GM19351 (cell line): ENCODE results near the gene EFCAB12.
"Not testable (repeated sequence)": the region's sequence is repeated elsewhere in the genome, so short reads cannot be mapped to it uniquely, and the experiment has no call there.

ENCODE experiments used
- ATAC-seq: cut with Tn5 transposase; IDR thresholded peaks from one replicate; pipeline ENCODE4 v1.9.1; 2021; ENCODE audit warnings: mild to moderate bottlenecking, moderate library complexity; ENCODE audit not compliant: unreplicated experiment

Gene EFCAB12

DNA sequence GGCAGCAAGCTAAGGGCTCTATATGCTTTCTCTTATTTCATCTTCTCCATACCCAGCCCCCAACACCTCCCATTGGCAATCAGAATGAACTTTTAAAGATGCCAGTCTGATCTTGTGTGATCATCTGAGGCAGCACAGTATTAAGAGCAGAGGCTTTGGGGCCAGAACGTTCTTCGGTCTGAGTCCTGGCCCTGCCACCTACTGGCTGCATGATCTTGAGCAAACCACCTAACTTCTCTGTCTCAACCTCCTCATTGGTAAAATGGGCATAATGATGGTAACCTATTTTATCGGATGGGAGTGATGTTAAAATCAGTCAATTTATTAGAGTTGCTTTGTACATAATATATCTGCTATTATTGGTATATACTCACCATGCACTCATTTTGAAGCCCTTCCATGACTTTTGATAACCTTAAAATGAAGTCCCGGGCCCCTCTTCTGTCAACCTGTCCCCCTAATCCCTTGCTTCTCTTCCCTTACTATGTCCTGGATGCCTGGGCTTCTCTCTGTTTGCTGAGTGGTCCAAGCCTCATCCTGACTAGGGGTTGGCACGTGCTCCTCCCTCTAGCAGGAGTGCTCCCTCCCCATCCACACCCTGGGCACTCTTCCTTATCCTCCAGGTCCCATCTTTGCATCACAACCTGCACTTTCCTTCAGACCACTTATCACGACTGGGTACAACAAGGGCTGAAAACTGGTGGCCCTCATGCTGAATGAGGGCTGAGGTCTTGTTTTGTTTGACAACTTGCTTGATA is 6.3 kb downstream of the EFCAB12 start:
- ATAC-seq = no peak

DNA sequence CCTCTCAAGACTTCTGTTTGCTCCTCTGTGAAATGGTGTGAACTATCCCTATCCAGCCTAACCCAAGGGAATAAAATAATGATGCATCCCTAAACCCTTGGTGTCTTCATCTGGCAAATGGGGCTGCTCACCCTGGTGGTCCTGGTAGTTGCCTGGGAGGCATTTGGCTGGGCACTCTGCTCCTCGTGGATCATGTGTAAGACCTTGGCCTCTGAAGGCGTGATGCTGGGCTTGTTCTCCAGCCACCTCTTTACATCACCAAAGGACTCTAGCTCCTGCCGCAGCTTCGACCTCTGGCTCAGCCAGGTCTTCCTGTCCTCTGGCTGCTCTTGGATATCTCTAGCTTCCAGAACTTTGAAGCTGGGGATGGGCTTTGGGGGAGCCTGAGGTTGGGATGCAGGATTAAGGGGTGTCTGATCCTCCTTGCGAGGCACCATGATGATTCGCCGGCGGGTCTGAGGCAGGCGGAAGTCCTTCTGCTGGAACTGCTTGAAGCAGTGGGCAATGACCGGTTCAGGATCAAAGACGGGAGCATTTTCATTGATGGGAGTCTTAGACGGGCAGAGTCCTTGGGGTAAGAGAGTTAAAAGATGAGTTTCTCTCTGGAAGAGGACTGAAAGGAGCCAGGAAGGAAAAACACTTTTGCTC is 7.1 kb downstream of the EFCAB12 start:
- ATAC-seq = no peak

DNA sequence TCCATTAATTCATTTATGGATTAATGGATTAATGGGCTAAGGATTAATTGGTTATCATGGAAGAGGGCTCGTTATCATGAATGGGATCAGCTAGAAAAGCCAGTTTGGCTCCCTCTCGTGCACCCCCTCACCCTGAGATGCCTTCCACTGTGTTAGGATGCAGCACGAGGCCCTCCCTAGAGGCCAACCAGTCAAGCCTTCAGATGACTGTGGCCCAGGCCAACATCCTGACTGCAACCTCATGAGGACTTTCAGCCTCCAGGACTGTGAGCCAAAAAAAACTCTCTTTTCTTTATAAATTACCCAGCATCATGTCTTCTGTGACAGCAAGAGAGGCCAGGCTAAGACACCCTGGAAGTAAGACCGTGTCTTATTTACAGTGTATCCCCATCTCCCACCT is 9.0 kb downstream of the EFCAB12 start:
- ATAC-seq = no peak

DNA sequence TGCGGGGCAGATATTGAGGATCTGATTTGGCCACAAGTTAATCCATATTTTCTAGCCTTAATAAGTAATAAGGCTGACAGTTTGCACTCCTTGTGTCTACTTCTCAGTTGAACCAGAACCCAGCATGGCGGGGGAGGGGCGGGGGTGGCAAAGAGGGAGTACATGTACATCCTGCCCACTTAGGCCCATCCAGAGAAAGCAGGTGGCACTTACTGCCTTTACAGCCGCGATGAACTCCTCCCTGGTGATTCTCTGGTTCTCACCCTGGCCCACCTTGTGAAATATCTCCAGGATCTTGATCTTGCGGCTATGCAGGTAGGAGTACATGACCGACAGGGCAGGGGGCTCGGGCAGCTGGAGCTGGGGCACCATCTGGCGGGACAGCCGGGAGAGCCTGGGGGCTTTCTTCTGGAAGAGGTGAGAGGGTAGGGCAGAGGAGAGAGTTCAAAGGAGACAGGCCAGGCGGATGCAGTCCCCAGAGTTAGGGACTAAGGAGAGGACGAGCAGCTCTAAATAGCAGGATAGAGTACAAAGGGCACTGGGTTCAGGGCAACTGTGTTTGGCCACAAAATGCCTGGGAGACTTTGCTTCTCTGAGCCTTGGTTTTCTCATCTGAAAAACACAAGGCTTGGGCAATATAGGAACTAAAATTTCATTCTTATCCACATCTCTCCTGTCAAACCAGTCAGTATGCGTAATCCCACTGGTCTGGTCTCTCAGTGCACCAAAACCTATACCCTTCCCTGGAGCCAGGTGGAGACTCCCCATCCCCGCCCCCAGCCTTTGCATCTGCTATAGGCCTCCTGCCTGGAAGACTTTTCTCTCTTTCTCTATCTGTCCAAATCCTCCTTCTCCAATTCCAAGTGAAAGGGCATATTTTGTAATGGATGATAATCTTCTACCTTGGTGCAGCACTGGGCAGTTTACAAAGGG is 10.1 kb downstream of the EFCAB12 start:
- no peak for ATAC-seq

DNA sequence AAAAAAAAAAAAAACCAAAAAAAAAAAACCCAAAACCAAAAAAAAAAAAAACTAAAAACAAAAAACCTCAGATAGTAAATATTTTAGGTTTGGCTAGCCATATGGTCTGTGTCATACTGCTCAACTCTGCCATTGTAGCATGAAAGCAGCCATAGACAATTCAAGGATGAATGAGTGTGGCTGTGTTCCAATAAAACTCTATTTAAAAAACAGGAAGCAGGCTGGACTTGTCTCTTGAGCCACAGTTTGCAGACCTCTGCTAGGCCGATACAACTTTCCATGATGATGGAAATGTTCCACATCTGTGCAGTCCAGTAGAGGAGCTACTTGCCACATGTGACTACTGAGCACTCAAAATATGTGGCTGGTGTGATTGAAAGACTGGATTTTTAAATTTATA is 11.1 kb downstream of the EFCAB12 start:
- ATAC-seq = no peak

DNA sequence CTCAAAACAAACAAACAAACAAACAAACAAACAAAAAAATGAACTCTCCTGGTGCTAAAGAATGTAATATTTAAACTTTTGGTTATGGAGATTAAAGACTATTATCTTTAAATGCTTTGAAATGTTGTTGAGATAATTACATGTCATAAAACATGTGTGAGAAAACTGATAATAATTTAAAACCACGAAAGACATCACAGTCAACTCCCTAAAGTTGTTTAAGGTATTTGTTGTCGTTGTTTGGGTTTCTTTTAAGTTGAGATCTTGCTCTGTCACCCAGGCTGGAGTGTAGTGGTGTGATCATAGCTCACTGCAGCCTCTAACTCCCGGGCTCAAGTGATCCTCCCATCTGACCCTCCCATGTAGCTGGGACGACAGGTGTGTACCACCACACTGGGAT is 12.0 kb downstream of the EFCAB12 start:
- ATAC-seq = no peak

DNA sequence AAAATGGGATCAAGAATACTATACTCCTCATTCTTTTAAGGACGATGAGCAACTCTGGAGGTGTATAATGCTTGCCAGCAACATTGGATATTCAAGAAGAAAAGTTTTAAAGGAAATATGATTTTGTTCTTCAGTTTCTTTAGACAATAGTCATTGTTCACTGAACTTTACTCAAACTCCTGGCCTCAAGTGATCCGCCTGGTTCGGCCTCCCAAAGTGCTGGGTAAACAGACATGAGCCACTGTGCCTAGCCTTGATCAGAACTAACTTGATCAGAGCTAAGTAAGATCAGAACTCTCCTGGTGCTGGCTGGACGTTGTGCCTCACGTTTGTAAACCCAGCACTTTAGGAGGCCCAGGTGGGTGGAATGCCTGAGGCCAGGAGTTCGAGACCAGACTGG is 12.6 kb downstream of the EFCAB12 start:
- ATAC-seq = no peak

DNA sequence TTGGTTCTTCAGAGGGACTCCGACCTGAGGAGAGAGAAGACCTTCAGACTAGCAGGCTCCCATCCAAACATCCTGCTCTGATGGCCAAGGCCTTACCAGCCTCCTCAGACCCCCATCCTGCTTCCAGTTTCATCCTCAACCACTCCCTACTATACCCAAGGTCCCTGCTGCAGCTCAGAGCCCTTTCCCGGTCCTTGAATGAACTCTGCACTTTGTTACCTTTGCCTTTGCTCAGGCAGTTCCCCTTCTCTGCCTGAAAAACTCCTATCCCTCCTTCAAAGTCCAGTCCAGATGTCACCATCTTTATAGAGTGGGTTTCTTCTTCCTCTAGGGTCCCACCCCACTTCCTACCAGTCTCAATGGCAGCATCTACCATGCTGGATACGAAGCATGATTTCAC is 13.1 kb downstream of the EFCAB12 start:
- no peak for ATAC-seq

DNA sequence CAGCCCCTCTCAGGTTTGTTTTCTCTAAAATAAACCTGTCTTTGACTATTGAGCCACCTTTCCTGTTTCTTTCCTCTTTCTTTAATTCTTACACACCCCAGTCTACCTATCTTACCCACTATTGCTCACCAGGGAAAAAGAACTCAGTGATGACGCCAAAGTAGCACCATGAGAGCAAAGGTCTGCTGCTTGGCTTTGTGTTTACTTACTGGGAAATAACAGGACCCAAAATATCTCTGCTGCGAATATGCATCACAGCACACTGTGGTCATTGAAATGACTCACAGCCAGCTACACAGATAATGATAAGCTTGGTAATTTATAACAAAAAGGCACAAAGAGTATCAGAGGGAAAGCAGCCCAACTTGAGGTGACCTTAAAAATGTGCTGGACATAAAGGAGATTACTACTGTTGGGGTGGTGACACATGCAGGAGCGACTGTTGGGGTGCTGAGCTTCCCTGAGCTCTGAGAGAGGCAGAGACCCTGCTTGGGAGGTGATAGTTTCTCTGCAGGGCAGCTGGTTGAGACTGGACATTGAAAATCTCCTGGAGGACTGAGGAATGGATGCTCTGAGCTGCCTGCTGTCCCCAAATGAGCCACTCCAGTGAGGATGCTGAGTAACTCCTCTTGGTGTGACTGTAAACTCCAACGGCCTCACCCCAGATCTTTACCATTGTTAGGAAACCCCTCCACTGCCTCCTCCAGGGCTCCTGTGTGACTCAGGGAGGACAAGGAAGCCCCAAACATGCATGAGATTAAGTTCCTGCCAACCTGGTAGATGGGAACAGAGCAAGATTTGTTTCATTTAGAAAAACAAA is 14.5 kb downstream of the EFCAB12 start:
- peak; percentile 84 for ATAC-seq

DNA sequence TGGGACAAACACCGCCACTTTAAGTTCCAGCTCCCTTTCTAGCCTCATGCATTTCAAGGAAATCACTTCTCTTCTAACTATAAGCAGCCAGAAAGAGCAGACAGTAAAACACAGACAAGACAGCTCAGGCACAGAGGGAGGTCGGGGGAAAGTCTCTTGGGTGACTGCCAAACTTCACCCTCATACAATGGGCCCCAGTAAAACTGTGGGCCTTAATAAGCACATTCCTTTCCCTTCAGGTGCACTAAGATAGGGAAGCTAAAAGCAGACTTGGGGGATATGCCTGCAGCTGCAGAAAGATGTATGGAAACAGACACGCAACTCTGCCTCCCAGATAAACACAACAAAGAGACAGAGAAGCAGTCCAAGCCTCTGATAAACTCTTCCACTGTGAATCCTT is 15.2 kb downstream of the EFCAB12 start:
- ATAC-seq = not testable (repeated sequence)

DNA sequence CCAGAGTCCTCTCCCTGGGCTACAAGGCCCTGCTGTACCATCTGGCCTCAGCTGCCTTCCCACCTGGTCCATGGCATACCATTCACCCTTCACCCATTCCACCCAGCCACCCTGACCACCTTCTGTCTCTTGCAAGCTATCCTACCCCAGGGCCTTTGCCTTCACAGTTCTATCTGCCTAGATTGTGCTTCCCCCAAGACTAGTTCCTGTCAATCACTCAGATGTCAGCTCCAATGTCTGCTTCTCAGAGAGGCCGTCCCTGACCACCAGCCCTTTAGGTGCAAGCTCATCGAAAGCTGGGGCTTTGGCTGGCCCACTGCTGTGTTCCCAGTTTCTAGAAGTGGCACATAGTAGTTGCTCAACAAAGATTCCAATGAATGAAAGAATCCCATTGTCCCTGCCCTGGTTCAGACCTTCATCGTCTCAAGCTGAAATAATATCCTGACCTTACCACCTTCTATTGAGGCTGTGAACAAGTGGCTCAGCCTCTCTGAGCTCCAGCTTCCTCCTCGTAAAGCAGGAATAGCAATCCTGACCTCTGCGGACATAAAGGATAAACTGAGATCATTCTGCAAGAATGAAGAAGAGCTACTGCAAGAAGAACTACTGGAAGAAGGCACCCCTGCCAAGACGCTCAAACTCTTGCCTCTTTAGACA is 15.8 kb downstream of the EFCAB12 start:
- ATAC-seq = no peak

DNA sequence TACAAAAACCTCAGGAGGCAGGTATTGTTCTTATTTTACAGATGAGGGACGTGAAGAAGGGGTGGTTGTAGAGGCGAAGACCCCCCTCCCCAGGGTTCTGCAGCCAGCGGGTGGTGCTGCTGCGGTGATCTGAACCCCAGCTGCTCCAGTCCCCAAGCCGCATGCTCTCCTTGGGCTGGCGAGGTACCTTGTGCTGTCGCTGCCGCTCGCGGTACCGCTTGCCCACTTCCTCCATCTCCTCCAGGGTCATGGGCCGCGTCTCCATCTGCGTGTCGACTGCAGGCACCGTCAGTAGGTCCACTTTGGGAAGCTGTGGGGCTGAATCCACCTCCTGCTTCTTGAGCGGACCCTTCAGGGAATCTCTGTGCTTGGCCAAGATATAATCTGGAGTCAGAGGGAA is 17.5 kb downstream of the EFCAB12 start:
- ATAC-seq = no peak

DNA sequence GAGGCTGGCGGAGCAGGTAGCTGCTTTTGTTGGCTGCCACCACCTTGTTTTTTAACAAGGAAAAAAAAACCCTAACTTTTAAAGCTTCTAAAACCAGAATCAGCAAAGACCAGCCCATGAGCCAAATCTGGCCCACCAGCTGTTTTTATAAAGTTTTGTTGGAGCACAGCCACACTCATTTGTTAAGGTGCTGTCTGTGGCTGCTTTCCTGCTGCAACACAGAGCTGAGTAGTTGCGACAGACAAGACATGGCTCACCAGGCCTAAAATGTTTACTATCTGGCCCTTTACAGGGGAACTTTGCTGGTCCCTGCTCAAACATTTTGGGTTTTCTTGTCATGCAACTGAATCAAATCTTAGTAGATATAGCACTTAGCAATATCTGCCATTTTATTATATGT is 18.9 kb downstream of the EFCAB12 start:
- no peak for ATAC-seq

DNA sequence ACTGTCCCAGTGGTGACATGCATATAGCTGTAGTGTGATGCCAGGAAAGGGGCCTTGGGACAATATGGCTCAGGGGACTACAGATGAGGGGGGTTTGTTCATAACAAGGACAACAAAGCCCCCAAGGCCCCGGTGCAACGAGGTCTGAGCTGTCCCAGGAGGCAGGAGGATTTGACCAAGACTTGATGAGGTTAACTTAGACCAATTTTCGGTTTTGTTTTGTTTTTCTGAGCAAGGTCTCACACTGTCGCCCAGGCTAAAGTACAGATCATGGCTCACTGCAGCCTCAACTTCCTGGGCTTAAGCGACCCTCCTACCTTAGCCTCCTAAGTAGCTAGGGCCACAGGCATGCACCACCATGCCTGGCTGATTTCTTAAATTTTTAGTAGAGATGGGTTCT is 23.8 kb downstream of the EFCAB12 start:
- peak; percentile 64 for ATAC-seq

DNA sequence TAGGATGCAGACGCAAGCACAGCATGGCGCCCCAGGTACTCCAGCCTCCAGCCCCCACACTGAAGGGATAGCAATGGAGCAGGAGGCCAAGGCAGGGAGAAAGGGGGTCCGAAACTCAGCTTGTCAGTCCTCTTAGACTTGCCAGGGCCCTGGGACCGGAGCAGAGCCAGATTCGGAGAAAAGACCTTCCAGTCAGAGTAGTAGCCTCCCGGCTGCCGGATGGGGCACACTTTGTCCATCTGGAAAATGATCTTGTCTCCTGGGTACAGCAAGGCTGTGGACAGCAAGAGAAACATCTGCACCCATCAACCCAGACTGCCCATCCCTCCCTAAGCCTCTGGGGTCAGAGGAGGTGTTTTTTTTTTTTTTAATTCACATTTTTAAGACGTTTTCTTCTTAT is 24.3 kb downstream of the EFCAB12 start:
- no peak for ATAC-seq

DNA sequence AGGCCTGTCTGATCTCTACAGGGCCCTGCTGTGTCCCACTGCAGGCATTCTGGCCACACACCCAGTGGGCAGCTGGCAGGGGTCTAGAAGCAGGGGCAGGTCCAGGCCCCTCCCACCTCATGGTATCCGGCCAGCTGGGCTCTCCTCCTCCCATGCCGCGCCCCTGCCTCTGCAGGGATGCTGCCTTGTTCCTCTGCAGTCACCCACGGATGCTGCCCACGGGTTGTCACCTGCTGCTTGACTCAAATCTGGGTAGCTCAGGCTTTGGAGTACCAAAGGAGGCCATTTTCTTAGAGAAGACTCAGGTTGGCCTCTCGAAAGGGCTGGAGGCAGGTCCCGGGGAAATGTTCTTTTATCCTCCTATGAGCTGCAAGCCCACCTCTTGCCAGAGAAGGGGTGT is 25.0 kb downstream of the EFCAB12 start:
- ATAC-seq = no peak

DNA sequence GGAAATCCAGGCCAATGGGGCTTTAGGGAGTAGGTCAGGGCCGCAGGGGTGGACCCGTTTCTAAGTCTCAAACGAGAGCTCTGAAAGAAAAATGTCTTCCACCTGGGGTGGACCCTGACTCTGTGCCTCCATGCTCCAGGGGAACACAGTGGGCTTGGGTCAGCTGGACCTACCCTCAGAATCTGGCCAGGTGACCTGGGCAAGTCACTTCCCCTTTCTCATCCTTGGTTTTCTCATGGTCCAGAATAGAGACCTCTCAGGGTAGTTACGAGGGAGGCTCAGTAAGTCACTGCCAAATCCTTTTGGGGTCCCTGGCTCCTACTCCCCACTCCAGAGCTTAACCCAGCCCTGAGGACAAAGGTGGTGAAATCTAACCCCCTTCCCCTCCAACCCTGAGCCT is 25.8 kb downstream of the EFCAB12 start:
- no peak for ATAC-seq

DNA sequence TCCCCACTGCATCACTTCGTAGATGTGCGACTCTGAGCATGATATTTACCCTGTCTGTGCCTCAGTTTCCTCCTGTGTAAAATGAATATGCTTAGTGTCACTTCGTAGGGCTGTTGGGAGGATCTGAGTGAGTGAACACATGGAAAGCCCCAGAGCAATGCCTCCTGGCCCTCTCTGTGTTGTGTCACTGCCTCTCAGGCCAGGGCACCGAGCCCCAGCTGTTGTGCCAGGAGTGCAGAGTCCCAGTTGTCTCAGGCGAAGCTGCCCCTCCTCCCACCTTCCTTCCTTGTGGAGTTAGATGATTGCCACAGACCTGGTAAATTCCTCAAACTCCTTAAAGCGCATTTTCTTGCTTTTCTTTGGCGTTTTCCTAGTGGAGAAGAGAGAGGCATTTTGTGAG is 26.2 kb downstream of the EFCAB12 start:
- no peak for ATAC-seq

DNA sequence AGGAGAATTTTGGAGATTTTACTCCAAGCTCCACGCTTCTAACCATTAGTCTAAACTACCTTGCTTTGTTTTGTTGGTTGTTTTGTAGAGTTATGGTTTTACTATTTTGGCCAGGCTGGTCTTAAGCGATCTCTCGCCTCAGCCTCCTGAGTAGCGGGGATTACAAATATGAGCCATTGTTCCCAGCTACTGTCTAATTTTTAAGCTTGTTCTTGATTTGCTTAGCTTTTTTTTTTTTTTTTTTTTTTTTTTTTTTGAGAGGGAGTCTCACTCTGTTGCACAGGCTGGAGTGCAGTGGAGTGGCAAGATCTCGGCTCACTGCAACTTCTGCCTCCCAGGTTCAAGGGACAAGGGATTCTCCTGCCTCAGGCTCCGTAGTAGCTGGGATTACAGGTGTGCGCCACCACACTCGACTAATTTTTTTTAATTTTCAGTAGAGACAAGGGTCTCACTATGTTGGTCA is 28.5 kb downstream of the EFCAB12 start:
- no peak for ATAC-seq
